Measurements from ENCODE around the gene TLR9. TPM values are rescaled to one million over a fixed set of nuclear protein-coding genes. Genes with fewer than 3 reads are reported as not detected.

TLR9 gene
- total RNA-seq, 2 donors from 2014 or later: 0.25 to 0.27 TPM

DNA sequence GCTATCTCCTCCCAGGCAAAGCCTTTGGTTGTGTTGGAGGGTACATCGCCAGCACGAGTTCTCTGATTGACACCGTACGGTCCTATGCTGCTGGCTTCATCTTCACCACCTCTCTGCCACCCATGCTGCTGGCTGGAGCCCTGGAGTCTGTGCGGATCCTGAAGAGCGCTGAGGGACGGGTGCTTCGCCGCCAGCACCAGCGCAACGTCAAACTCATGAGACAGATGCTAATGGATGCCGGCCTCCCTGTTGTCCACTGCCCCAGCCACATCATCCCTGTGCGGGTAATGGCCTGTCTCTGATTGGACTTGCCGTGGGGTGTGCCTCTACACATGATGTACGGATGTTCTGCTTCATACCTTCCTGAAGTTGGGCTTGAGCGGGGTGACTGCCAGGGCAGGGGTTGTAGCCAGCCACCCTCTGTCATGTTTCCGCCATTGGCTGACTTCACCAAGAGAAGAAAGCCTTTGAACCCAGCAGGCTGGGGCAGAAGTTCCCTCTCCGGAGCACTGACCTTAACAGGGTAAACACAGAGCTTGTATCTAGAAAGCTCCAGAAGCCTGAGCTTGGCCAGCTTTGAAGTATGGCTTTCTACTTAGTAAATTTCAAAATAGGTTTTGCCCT is 14.1 kb downstream of the TLR9 start:
- H3K4me3 ChIP-seq: no peak overlapping the region
- no peaks in the 10 kb centered on the region for H3K27me3 ChIP-seq
- DNase-seq: no peak
- no peak overlapping the region for H3K9ac ChIP-seq (ENCODE audit: low read depth in 2 of 2, low read length in 2 of 2)
- peaks cover 2% of the 10 kb centered on the region for H3K4me1 ChIP-seq
- no peaks in the 10 kb centered on the region for H3K9me3 ChIP-seq
- no peak overlapping the region for H3K27ac ChIP-seq
- H3K36me3 ChIP-seq: peaks cover 38% of the 10 kb centered on the region
- intact Hi-C loops (cut with DNase I): loop anchor here (10.0 kb wide), 1 partner anchor 57 kb away; the partner anchor contains the start of gene POC1A
- TF ChIP-seq, protein P1, sequence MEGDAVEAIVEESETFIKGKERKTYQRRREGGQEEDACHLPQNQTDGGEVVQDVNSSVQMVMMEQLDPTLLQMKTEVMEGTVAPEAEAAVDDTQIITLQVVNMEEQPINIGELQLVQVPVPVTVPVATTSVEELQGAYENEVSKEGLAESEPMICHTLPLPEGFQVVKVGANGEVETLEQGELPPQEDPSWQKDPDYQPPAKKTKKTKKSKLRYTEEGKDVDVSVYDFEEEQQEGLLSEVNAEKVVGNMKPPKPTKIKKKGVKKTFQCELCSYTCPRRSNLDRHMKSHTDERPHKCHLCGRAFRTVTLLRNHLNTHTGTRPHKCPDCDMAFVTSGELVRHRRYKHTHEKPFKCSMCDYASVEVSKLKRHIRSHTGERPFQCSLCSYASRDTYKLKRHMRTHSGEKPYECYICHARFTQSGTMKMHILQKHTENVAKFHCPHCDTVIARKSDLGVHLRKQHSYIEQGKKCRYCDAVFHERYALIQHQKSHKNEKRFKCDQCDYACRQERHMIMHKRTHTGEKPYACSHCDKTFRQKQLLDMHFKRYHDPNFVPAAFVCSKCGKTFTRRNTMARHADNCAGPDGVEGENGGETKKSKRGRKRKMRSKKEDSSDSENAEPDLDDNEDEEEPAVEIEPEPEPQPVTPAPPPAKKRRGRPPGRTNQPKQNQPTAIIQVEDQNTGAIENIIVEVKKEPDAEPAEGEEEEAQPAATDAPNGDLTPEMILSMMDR (IDR thresholded peaks at IDR 0.05): no peak

DNA sequence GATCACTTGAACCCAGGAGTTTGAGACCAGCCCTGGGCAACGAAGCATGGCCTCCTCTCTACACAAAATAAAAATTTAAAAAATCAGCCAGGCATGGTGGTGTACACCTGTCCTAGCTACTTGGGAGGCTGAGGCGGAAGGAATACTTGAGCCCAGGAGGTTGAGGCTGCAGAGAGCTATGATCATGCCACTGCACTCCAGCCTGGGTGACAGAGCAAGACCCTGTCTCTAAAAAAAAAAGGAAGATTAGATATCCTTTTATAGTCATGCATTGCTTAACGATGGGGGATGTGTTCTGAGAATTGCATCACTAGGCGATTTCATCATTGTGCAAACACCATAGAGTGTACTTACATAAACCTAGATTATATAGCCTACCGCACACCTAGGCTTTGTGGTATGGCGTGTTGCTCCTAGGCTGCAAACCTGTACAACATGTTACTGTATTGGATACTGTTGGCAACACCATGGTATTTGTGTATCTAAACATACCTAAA is 14.8 kb downstream of the TLR9 start:
- peaks cover 44% of the 10 kb centered on the region for H3K36me3 ChIP-seq
- H3K9ac ChIP-seq (ENCODE audit: low read depth in 2 of 2, low read length in 2 of 2): no peak overlapping the region
- no peak overlapping the region for H3K27ac ChIP-seq
- H3K4me1 ChIP-seq: no peaks in the 10 kb centered on the region
- no peaks in the 10 kb centered on the region for H3K9me3 ChIP-seq
- intact Hi-C loops (cut with DNase I): loop anchor here (10.0 kb wide), 1 partner anchor 56 kb away; the partner anchor contains the start of gene POC1A
- TF ChIP-seq, protein P1 (IDR thresholded peaks at IDR 0.05): no peak
- no peak overlapping the region for H3K4me3 ChIP-seq
- peak; percentile 46 for DNase-seq
- no peaks in the 10 kb centered on the region for H3K27me3 ChIP-seq

DNA sequence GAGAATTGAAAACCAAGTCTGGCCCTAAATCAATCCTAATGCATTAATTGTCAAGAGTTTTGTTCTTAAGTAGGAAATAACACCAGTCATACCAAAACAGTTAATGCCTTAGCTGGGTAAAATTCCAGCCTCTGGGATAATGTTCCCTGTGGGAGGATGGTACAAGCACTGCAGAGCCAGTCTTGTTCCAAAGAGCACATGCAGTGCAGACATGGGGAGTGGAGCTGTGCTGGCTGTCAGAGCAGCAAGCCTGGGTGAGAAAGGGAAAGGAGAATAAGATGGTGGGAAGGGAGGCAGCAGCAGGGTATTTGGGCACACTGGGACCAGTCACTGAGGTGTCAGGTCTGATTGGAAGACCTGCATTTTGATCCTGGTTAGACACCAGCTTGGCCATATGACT is 15.4 kb downstream of the TLR9 start:
- Histone ChIP-seq H3K36me3 (peaks cover 50% of the 10 kb centered on the region), H3K27me3 (no peaks in the 10 kb centered on the region), H3K4me1 (no peaks in the 10 kb centered on the region), H3K9ac (ENCODE audit: low read depth in 2 of 2, low read length in 2 of 2) (peak overlapping the region in 1 of 2 donors; percentile 15), H3K27ac (no peak overlapping the region), H3K9me3 (no peaks in the 10 kb centered on the region), H3K4me3 (no peak overlapping the region)
- DNase-seq: no peak
- intact Hi-C loops (cut with DNase I): loop anchor here (10.0 kb wide), 1 partner anchor 55 kb away; the partner anchor contains the start of gene POC1A
- TF ChIP-seq, protein P1 (IDR thresholded peaks at IDR 0.05): no peak

DNA sequence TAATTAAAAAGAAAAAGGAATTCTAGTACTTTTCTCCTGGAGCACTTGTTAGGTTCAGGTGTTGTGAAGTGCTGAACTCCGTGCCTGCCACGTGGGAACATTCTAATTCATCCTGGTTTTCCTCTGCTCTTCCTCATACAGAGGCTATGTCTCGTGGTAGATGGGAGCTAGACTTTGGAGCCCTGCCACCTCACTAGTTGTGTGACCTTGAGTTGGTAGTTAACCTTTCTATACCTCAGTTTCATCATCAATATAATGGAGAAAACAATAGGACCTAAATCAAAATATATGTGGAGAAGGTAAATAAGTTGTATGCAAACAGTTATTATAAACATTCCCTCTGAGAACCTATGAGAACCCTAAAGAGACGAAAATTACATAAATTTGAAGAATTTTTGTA is 16.9 kb downstream of the TLR9 start:
- H3K9ac ChIP-seq (ENCODE audit: low read depth in 2 of 2, low read length in 2 of 2): no peak overlapping the region
- H3K9me3 ChIP-seq: no peaks in the 10 kb centered on the region
- H3K36me3 ChIP-seq: peaks cover 53% of the 10 kb centered on the region
- H3K4me1 ChIP-seq: no peaks in the 10 kb centered on the region
- H3K27me3 ChIP-seq: no peaks in the 10 kb centered on the region
- intact Hi-C loops (cut with DNase I): no loop called here
- H3K4me3 ChIP-seq: no peak overlapping the region
- H3K27ac ChIP-seq: no peak overlapping the region
- TF ChIP-seq, protein P1 (IDR thresholded peaks at IDR 0.05): no peak
- no peak for DNase-seq

DNA sequence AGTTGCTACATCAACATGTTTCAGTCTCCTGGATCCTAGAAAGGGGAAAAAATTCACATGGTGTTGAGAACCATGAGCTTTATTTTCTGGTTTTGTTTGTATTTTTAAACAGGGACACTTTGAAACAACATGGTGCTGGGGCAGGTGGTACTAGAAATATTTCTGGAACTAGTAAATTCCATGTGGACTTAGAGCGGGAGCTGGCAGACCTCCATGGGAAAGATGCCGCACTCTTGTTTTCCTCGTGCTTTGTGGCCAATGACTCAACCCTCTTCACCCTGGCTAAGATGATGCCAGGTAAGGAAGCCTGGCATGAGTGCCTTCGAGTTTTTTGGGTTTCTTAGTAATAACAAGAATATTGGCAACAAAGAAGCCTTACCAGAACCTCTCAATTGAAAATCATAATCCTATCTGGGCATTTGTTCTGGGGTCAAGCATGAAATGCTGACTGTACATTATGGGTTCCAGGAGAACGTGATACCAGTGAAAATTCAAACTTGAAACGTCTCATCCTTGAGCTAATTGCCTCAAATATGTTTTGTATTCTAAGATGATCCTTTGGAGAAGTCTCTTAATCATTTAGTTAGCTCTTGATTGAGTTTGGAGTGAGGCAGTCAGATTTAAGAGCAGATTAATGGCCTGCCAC is 19.6 kb downstream of the TLR9 start:
- no peak for DNase-seq
- Histone ChIP-seq H3K27me3 (no peaks in the 10 kb centered on the region), H3K9ac (ENCODE audit: low read depth in 2 of 2, low read length in 2 of 2) (no peak overlapping the region), H3K9me3 (no peaks in the 10 kb centered on the region), H3K27ac (no peak overlapping the region), H3K4me1 (no peaks in the 10 kb centered on the region), H3K4me3 (no peak overlapping the region), H3K36me3 (peaks cover 50% of the 10 kb centered on the region)
- intact Hi-C loops (cut with DNase I): no loop called here
- TF ChIP-seq, protein P1 (IDR thresholded peaks at IDR 0.05): no peak
